Fibroblast of pulmonary artery (primary cell): ENCODE results near the gene EEFSEC.

Experiments
- DNase-seq: peaks from one replicate; pipeline ENCODE4 v3.0.0-alpha.2; 2010; ENCODE audit warnings: low read depth
- H3K4me3 ChIP-seq: replicated peaks from 2 replicates; pipeline ENCODE4 v1.5.1; 2011; ENCODE audit warnings: low read depth, mild to moderate bottlenecking, control low read depth, low read length, moderate library complexity
- CTCF ChIP-seq: IDR thresholded peaks from 2 replicates; pipeline ENCODE4 v1.5.1; 2011; ENCODE audit warnings: mild to moderate bottlenecking, control low read depth, low read length, inconsistent platforms; ENCODE audit errors: missing control alignments

The EEFSEC gene

DNA sequence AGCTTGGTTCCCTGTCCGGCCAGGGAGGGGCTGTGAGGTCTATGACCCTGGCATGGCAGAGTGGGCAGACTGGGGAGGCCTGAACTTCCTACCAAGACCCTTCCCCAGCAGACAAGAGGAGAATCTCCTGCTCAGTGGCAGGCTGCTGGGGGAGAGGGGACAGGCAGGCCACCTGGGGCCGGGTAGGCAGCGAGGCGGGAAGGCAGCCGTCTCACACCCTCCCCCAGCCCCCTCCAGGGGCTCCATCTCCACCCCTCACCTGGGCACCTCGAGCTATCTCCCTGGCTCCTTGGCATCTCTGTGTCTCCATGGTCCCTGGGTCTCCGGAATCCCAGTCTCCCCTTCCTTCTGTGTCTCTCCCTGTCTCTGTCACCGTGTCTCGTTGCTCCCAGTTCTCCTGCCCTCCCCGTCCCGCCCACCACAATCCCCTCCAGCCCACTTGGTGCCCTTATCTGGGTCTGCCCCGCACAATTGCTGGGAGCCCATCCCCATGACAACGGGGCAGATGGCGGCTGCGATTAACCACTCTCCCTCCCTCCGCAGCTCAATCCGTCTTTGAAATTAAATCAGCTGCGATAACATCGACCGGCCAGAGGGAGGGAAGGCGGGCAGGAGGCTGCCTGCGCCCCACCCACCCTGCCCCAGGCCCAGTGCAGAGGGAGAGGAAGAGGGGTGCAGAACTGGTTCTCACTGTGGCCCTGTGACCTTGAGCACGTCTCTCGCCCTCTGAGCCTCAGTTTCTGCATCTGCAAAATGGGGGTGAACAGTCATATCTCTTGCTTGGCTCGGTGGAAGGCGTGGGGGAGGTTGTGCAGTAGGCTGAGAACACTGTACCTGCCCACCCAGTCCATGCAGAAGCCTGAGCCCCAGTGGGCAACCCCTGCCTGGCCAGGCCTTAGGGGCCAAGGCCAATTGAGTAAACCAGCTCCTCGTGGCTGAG is 303.8 kb downstream of the EEFSEC start:
- no peak for TF ChIP-seq CTCF
- H3K4me3 ChIP-seq, result no peak overlapping the region
- no peak for DNase-seq

DNA sequence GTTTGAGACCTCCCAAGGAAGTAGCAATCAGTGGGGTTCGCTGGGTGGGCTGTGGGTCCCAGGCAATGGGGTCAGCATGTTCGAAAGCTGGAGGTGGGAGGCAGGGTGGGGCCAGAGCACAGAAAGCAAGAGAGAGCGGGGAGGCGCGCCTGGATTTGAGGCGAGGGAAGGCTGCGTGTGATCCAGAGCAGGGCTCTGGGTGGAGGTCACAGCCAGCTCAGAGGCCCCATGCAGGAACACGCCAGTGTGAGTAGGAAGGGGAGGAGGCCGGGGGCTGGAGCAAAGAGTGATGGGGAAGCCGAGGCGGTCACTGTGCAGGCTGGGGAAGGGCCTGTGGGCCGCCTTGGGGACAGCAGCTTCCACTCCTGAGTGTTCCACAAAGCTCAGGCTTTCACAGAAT is 304.7 kb downstream of the EEFSEC start:
- no peak overlapping the region for H3K4me3 ChIP-seq
- no peak for DNase-seq
- TF ChIP-seq CTCF, result no peak
